Endothelial cell of umbilical vein (primary cell): Measurements from ENCODE around the gene ATP13A4. TPM values are rescaled to one million over a fixed set of nuclear protein-coding genes. Genes with fewer than 3 reads are reported as not detected.

Experiments
- BruUV-seq: library from RNA; stranded (reverse); fragments of 400-500 nt; replicated peaks from 2 replicates; lab custom pipeline; 2021; lab: Mats Ljungman, UMichigan
- CTCF ChIA-PET: fragments of 300-600, 350-600 bp; sonication (Branson Sonifier 250); formaldehyde crosslinking; loops from one replicate; lab custom pipeline; 2021; ENCODE audit warnings: antibody characterized with exemption, inconsistent platforms; lab: Charles Lee
- POLR2A ChIA-PET: fragments of 300-600, 350-600 bp; sonication (Branson Sonifier 250); formaldehyde crosslinking; loops from one replicate; lab custom pipeline; 2021; ENCODE audit warnings: antibody characterized with exemption, inconsistent platforms; lab: Charles Lee
- DNase-seq: peaks from one replicate; pipeline ENCODE4 v3.0.0-alpha.2; 2011; ENCODE audit warnings: low read depth, low spot score
- FAIRE-seq: peaks from 2 replicates; lab custom pipeline; 2011; peaks lifted over from hg19 to GRCh38; lab: Jason Lieb, UNC
- H2AFZ ChIP-seq: 2 replicates; pipeline ENCODE4 v1.6.0; 2012; ENCODE audit warnings: low read depth, low read length, control low read depth, inconsistent platforms
- H3K27ac ChIP-seq: 2 replicates; pipeline ENCODE4 v1.5.1; 2011; ENCODE audit warnings: low read depth, mild to moderate bottlenecking, control low read depth, low read length, moderate library complexity; ENCODE audit not compliant: insufficient read depth
- H3K27me3 ChIP-seq, 2 experiments: 2 replicates each; pipeline versions ENCODE4 v1.6.0 to v1.6.1; 2011; ENCODE audit warnings: low read length in 2 of 2, mixed read lengths in 1 of 2; ENCODE audit not compliant: control insufficient read depth in 2 of 2, insufficient read depth in 2 of 2
- H3K36me3 ChIP-seq, 2 experiments: 2 replicates in 1 of 2; 3 replicates in 1 of 2; pipeline ENCODE4 v1.5.1; 2011; ENCODE audit warnings: low read length in 2 of 2, mild to moderate bottlenecking in 1 of 2, moderate library complexity in 1 of 2; ENCODE audit not compliant: control insufficient read depth in 2 of 2, insufficient read depth in 2 of 2; ENCODE audit errors: extremely low read depth in 1 of 2
- H3K4me1 ChIP-seq: 3 replicates; pipeline ENCODE4 v1.5.1; 2011; ENCODE audit warnings: mild to moderate bottlenecking, low read length; ENCODE audit not compliant: control insufficient read depth, insufficient read depth; ENCODE audit errors: extremely low read depth
- H3K4me2 ChIP-seq: 2 replicates; pipeline ENCODE4 v1.6.1; 2011; ENCODE audit warnings: low read length, control low read depth, mixed read lengths; ENCODE audit not compliant: insufficient read depth
- H3K4me3 ChIP-seq, 3 experiments: fragments of 200-600 bp in 1 of 3; sonication (generic), shearing (Covaris generic) in 1 of 3; replicated peaks in 1 of 3; 2 replicates each; pipeline ENCODE4 v1.5.1; 2011 to 2016; ENCODE audit warnings: control low read depth in 3 of 3, low read length in 3 of 3, mild to moderate bottlenecking in 2 of 3, inconsistent platforms in 1 of 3, low read depth in 1 of 3, moderate library complexity in 1 of 3; ENCODE audit not compliant: insufficient read depth in 1 of 3
- H3K79me2 ChIP-seq: 2 replicates; pipeline ENCODE4 v1.6.0; 2012; ENCODE audit warnings: low read length, inconsistent platforms; ENCODE audit not compliant: control insufficient read depth, insufficient read depth
- H3K9ac ChIP-seq: replicated peaks from 2 replicates; pipeline ENCODE3; 2011; ENCODE audit warnings: low read length, control low read depth; ENCODE audit not compliant: insufficient read depth; ENCODE audit errors: extremely low read depth
- H3K9me1 ChIP-seq: replicated peaks from 3 replicates; pipeline ENCODE4 v1.6.0; 2011; ENCODE audit warnings: mild to moderate bottlenecking, low read length; ENCODE audit not compliant: control insufficient read depth, insufficient read depth; ENCODE audit errors: extremely low read depth
- H3K9me3 ChIP-seq: replicated peaks from 2 replicates; pipeline ENCODE4 v1.5.1; 2012; ENCODE audit warnings: low read length, inconsistent platforms; ENCODE audit not compliant: control insufficient read depth, insufficient read depth
- H4K20me1 ChIP-seq: replicated peaks from 2 replicates; pipeline ENCODE3; 2011; ENCODE audit warnings: mild to moderate bottlenecking, low read length; ENCODE audit not compliant: control insufficient read depth, insufficient read depth; ENCODE audit errors: extremely low read depth
- EZH2 ChIP-seq: IDR thresholded peaks from 2 replicates; pipeline ENCODE4 v1.6.1; 2012; ENCODE audit warnings: borderline replicate concordance, low read depth, mild to moderate bottlenecking, moderate library complexity, low read length, inconsistent platforms; ENCODE audit not compliant: severe bottlenecking
- FOS ChIP-seq: IDR thresholded peaks from 2 replicates; pipeline ENCODE4 v1.6.1; 2011; ENCODE audit warnings: mild to moderate bottlenecking, low read length, moderate library complexity, borderline replicate concordance; ENCODE audit not compliant: insufficient read depth
- GATA2 ChIP-seq: IDR thresholded peaks from 2 replicates; pipeline ENCODE4 v1.7.0; 2011; ENCODE audit warnings: low read depth, mild to moderate bottlenecking, moderate library complexity, mixed read lengths, low read length; ENCODE audit not compliant: insufficient read length, insufficient read depth
- JUN ChIP-seq: IDR thresholded peaks from 2 replicates; pipeline ENCODE4 v1.6.1; 2011; ENCODE audit warnings: borderline replicate concordance, low read depth; ENCODE audit not compliant: insufficient read length, insufficient read depth
- MYC ChIP-seq: IDR thresholded peaks from one replicate; pipeline ENCODE4 v1.6.1; 2011; ENCODE audit warnings: mild to moderate bottlenecking, low read depth, low read length
- POLR2A ChIP-seq: IDR thresholded peaks from 2 replicates; pipeline ENCODE4 v1.6.1; 2012; ENCODE audit warnings: low read depth, mild to moderate bottlenecking, control low read depth, low read length
- POLR2AphosphoS5 ChIP-seq: IDR thresholded peaks from 2 replicates; pipeline ENCODE4 v1.6.1; 2012; ENCODE audit warnings: low read depth, mild to moderate bottlenecking, control low read depth, low read length, moderate library complexity; ENCODE audit not compliant: insufficient read depth
- dilution Hi-C: fragments of 300-500 bp; cut with MboI; formaldehyde crosslinking; loops from one replicate; pipeline ENCODE4 v1.15.0; 2019; ENCODE audit warnings: low sequenced_read_pairs; ENCODE audit not compliant: extremely low pct_ligation_motif_present
- intact Hi-C: fragments of 100-400 bp; cut with micrococcal nuclease; formaldehyde crosslinking; loops from one replicate; pipeline ENCODE4 v1.10.0; 2022
- polyA plus RNA-seq, 4 experiments: library from polyadenylated mRNA; depleted of rRNA in 3 of 4; stranded (reverse) in 3 of 4; unstranded in 1 of 4; fragments of >200 nt; gene quantifications; 2 replicates each; pipeline versions ENCODE4 v1.2.1 to v1.2.3, GENCODE V29; 2011 to 2012; ENCODE audit warnings: missing spikeins in 1 of 4
- total RNA-seq: library from RNA; stranded (reverse); gene quantifications from 2 replicates; pipeline ENCODE4 v1.2.3, GENCODE V29; 2021
- TF ChIP-seq, protein P1 (sequence below): IDR thresholded peaks from 2 replicates; pipeline ENCODE4 v1.6.1; 2011; ENCODE audit not compliant: insufficient read depth, insufficient read length
- TF ChIP-seq, protein P2 (sequence below), 2 donors: IDR thresholded peaks; 1 replicate in 1 of 2; 2 replicates in 1 of 2; pipeline ENCODE4 v1.5.1; 2011; ENCODE audit warnings: low read length in 2 of 2, mild to moderate bottlenecking in 2 of 2, moderate library complexity in 2 of 2, control low read depth in 1 of 2, inconsistent platforms in 1 of 2, low read depth in 1 of 2; ENCODE audit not compliant: insufficient read depth in 1 of 2; ENCODE audit errors: extremely low read depth in 1 of 2

The ATP13A4 gene
- total and polyA plus RNA-seq, 2 donors (not counting 3 experiments of a cell fraction or from before 2014, with no cell fraction given), result not detected

DNA sequence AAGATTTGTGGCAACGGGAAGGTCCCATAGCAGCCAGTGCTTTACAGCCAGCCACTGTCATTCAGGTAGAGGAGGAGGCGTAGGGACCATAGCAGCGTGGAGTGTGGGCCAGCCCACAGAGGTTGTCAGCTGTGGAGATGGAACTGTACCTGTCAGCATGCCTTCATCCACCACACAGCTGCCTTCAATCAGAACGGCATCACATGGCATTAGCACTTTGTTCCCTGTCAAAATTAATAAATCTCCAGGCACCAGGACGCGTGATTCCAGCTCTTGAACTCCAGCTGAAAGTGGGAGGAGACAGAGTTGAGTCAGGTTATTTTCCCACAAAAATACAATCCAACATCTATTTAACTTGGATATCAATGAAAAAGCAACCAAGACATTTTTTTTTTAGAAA lies 84.0 kb downstream of the ATP13A4 start:
- no peaks in the 10 kb centered on the region for H3K9me3 ChIP-seq
- POLR2A ChIA-PET, result no interaction called here
- H3K27me3 ChIP-seq, result peaks cover 2% of the 10 kb centered on the region in 2 experiments
- intact Hi-C loops (no loop called here), dilution Hi-C loops (no loop called here)
- CTCF ChIA-PET, result interaction anchor here (0.6 to 1.1 kb wide), 2 partner anchors 102 to 330 kb away, joined by 3 read pairs; no protein-coding TSS in a partner anchor
- no peaks in the 10 kb centered on the region for H4K20me1 ChIP-seq
- H3K9me1 ChIP-seq, result no peaks in the 10 kb centered on the region
- H3K4me2 ChIP-seq, result no peak overlapping the region
- DNase-seq (no peak), FAIRE-seq (no peak)
- H3K4me1 ChIP-seq, result no peaks in the 10 kb centered on the region
- H3K79me2 ChIP-seq, result no peaks in the 10 kb centered on the region
- no peak overlapping the region for H2AFZ ChIP-seq
- H3K4me3 ChIP-seq, result no peak overlapping the region
- H3K36me3 ChIP-seq, result no peaks in the 10 kb centered on the region
- BruUV-seq, result no TSS peak
- H3K27ac ChIP-seq, result no peak overlapping the region
- TF ChIP-seq GATA2, result no peak
- TF ChIP-seq FOS, result no peak
- TF ChIP-seq EZH2, result no peak
- TF ChIP-seq, protein P1, sequence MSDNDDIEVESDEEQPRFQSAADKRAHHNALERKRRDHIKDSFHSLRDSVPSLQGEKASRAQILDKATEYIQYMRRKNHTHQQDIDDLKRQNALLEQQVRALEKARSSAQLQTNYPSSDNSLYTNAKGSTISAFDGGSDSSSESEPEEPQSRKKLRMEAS, result no peak
- TF ChIP-seq MYC, result no peak
- TF ChIP-seq, protein P2, sequence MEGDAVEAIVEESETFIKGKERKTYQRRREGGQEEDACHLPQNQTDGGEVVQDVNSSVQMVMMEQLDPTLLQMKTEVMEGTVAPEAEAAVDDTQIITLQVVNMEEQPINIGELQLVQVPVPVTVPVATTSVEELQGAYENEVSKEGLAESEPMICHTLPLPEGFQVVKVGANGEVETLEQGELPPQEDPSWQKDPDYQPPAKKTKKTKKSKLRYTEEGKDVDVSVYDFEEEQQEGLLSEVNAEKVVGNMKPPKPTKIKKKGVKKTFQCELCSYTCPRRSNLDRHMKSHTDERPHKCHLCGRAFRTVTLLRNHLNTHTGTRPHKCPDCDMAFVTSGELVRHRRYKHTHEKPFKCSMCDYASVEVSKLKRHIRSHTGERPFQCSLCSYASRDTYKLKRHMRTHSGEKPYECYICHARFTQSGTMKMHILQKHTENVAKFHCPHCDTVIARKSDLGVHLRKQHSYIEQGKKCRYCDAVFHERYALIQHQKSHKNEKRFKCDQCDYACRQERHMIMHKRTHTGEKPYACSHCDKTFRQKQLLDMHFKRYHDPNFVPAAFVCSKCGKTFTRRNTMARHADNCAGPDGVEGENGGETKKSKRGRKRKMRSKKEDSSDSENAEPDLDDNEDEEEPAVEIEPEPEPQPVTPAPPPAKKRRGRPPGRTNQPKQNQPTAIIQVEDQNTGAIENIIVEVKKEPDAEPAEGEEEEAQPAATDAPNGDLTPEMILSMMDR (IDR thresholded peaks at IDR 0.05; ENCODE audit: extremely low read depth in 1 of 2, insufficient read depth in 1 of 2, low read depth in 1 of 2, low read length in 2 of 2), result no peak
- no peak for TF ChIP-seq POLR2AphosphoS5
- no peak for TF ChIP-seq POLR2A
- no peak for TF ChIP-seq JUN
- H3K9ac ChIP-seq, result no peak overlapping the region
